Vagina (tissue), 2 donors: Measurements from ENCODE around the gene RET. TPM values are rescaled to one million over a fixed set of nuclear protein-coding genes. Genes with fewer than 3 reads are reported as not detected.

Experiments used
- DNase-seq, 2 donors: peaks; one replicate each; pipeline ENCODE4 v3.0.0-alpha.2; 2017; ENCODE audit errors: extremely low spot score in 2 of 2
- H3K27ac ChIP-seq: fragments of 200-600 bp; sonication (generic); one replicate; pipeline ENCODE4 v1.5.1; 2019
- H3K27me3 ChIP-seq: fragments of 200-600 bp; sonication (generic); one replicate; pipeline ENCODE4 v1.5.1; 2019
- H3K36me3 ChIP-seq, 2 donors: fragments of 200-600 bp; sonication (generic); one replicate each; pipeline ENCODE4 v1.5.1; 2017 to 2019
- H3K4me1 ChIP-seq: fragments of 200-600 bp; sonication (generic); one replicate; pipeline ENCODE4 v1.5.1; 2019
- H3K4me3 ChIP-seq, 2 donors: fragments of 200-600 bp; sonication (generic); 1 replicate in 1 of 2; 2 replicates in 1 of 2; pipeline ENCODE4 v1.5.1; 2016 to 2019
- H3K9me3 ChIP-seq: fragments of 200-600 bp; sonication (generic); one replicate; pipeline ENCODE4 v1.5.1; 2019
- POLR2A ChIP-seq, 2 donors: fragments of 450-650 bp; IDR thresholded peaks; one replicate each; pipeline ENCODE4 v1.6.1; 2017; ENCODE audit warnings: antibody characterized with exemption in 2 of 2, mild to moderate bottlenecking in 2 of 2, moderate library complexity in 2 of 2
- POLR2AphosphoS5 ChIP-seq, 2 donors: sonication (generic); formaldehyde crosslinking; IDR thresholded peaks; one replicate each; pipeline ENCODE4 v1.9.0; 2017; ENCODE audit warnings: antibody characterized with exemption in 2 of 2, mild to moderate bottlenecking in 2 of 2, low read depth in 1 of 2; ENCODE audit not compliant: insufficient read depth in 1 of 2
- intact Hi-C: fragments of 100-400 bp; cut with DNase I; formaldehyde crosslinking; loops from one replicate; pipeline ENCODE4 v1.15.1; 2023
- total RNA-seq: library from RNA; depleted of rRNA; stranded (reverse); fragments of >200 nt; gene quantifications from one replicate; pipeline ENCODE4 v1.2.3, GENCODE V29; 2016
- TF ChIP-seq, protein P1 (sequence below), 3 experiments: fragments of 450-650 bp in 2 of 3; fragments of 200-600 bp in 1 of 3; sonication (generic) in 1 of 3; IDR thresholded peaks; one replicate each; pipeline ENCODE4 v1.5.1; 2017 to 2019; ENCODE audit warnings: antibody characterized with exemption in 3 of 3, mild to moderate bottlenecking in 2 of 3, moderate library complexity in 2 of 3

RET gene
- total RNA-seq, 1 donor from 2014 or later, result 7.9 TPM

DNA sequence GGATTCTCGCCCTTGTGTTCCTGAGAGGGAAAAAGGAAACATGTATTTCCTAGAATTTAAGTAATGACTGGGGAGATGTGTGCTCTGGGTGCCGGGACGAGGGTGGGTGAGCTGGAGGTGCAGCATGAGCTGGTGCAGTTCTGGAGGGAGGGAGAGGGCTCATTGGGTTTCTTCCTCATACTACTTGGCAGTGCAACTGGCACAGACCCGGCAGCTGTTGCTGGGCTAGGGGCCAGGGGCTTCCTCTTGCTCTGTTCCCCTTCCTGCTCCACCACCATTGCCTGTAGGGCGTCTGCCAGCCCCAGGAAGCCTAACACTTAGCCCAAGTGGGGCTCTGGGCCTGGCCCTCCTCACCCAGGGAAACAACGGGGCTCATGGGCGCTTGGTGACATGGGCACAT is 5.9 kb downstream of the RET start:
- intact Hi-C loops, result no loop called here
- TF ChIP-seq, protein P1, sequence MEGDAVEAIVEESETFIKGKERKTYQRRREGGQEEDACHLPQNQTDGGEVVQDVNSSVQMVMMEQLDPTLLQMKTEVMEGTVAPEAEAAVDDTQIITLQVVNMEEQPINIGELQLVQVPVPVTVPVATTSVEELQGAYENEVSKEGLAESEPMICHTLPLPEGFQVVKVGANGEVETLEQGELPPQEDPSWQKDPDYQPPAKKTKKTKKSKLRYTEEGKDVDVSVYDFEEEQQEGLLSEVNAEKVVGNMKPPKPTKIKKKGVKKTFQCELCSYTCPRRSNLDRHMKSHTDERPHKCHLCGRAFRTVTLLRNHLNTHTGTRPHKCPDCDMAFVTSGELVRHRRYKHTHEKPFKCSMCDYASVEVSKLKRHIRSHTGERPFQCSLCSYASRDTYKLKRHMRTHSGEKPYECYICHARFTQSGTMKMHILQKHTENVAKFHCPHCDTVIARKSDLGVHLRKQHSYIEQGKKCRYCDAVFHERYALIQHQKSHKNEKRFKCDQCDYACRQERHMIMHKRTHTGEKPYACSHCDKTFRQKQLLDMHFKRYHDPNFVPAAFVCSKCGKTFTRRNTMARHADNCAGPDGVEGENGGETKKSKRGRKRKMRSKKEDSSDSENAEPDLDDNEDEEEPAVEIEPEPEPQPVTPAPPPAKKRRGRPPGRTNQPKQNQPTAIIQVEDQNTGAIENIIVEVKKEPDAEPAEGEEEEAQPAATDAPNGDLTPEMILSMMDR (IDR thresholded peaks at IDR 0.05), result no peak
- no peak for TF ChIP-seq POLR2A (IDR thresholded peaks at IDR 0.05)
- TF ChIP-seq POLR2AphosphoS5 (IDR thresholded peaks at IDR 0.05; ENCODE audit: insufficient read depth in 1 of 2, low read depth in 1 of 2), result no peak
- DNase-seq, result no peak

DNA sequence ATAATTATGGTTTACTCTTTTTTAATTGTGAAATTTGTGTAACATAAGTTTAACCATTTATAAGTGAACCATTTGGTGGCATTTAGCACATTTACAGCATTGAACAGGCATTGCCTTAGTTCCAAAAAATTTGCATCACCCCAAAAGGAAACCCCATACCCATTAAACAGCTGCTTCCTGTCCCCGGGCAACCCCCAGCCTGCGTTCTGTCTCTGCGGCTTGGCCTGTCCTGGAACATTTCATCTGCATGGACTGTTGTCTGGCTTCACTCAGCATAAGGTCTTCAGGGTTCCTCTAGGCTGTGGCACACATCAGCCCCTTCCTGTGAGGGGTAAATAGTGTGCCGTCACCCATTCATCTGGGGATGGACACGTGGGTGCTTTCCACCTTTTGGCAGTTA is 6.9 kb downstream of the RET start:
- intact Hi-C loops, result no loop called here
- TF ChIP-seq, protein P1 (IDR thresholded peaks at IDR 0.05), result no peak
- no peak for TF ChIP-seq POLR2A (IDR thresholded peaks at IDR 0.05)
- TF ChIP-seq POLR2AphosphoS5 (IDR thresholded peaks at IDR 0.05; ENCODE audit: insufficient read depth in 1 of 2, low read depth in 1 of 2), result no peak
- Histone ChIP-seq H3K4me3 (no peak overlapping the region), H3K27ac (no peak overlapping the region), H3K27me3 (no peaks in the 10 kb centered on the region), H3K9me3 (no peaks in the 10 kb centered on the region), H3K36me3 (no peaks in the 10 kb centered on the region), H3K4me1 (no peaks in the 10 kb centered on the region)
- no peak for DNase-seq

More for the DNA sequence above, 5.9 kb downstream of the RET start:
- H3K36me3 ChIP-seq, result no peaks in the 10 kb centered on the region
- H3K4me3 ChIP-seq, result no peak overlapping the region
- H3K27me3 ChIP-seq, result no peaks in the 10 kb centered on the region
- no peaks in the 10 kb centered on the region for H3K9me3 ChIP-seq
- peaks cover 3% of the 10 kb centered on the region for H3K4me1 ChIP-seq
- no peak overlapping the region for H3K27ac ChIP-seq

DNA sequence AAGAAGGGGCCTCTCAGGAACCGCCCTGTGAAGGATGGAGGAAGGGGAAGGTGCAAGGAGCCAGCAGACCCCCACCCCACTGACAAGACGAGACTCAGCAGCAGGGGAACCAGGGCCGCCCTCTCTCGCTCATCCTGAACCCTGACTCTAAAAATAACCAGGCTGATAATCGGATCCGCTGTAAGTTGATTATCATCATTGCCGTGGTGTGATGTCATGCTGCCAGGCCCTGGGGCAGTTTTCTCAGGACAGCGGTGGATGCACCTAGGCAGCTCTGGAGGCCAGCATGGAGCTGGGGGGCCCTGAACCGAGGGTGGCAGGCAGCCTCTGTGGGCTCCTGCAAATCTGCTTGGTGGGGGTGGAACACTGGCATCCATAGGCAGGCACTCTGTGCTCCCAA is 7.9 kb downstream of the RET start:
- H3K4me3 ChIP-seq, result no peak overlapping the region
- no peaks in the 10 kb centered on the region for H3K9me3 ChIP-seq
- intact Hi-C loops, result no loop called here
- no peak overlapping the region for H3K27ac ChIP-seq
- H3K36me3 ChIP-seq, result no peaks in the 10 kb centered on the region
- DNase-seq, result no peak
- H3K4me1 ChIP-seq, result no peaks in the 10 kb centered on the region
- no peak for TF ChIP-seq POLR2A (IDR thresholded peaks at IDR 0.05)
- TF ChIP-seq, protein P1 (IDR thresholded peaks at IDR 0.05), result no peak
- no peak for TF ChIP-seq POLR2AphosphoS5 (IDR thresholded peaks at IDR 0.05; ENCODE audit: insufficient read depth in 1 of 2, low read depth in 1 of 2)
- H3K27me3 ChIP-seq, result no peaks in the 10 kb centered on the region

DNA sequence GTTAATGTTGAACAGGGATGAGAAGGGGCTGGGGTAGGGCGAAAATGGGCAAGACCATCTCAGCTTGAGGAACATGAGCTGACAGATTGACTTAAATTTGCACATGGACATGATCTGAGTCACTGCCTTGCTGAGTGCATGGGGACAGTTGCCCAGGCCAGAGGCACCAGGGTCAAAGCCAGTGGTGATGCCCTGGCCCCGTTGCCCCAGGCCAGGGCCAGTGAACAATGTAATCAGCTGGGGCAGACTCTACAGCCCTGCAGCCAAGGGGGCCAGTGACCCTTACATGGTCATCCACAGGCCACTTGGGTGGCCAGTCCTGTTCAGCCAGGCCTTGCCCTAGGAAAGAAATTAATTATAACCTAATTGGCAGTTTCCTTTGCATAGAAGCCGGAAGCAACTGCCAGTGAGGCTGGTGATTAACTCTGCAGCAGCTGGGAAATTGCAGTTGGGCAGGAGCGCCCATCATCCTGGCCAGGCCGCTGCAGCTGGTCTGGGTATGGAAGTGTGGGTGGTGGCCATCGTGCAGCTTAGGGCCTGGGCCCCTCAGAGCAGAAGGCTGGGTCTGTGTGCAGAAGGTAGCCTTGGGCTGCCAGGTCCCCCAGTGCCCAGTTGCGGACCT is 9.6 kb downstream of the RET start:
- no peaks in the 10 kb centered on the region for H3K4me1 ChIP-seq
- H3K4me3 ChIP-seq, result no peak overlapping the region
- TF ChIP-seq, protein P1 (IDR thresholded peaks at IDR 0.05), result no peak
- no peak for TF ChIP-seq POLR2AphosphoS5 (IDR thresholded peaks at IDR 0.05; ENCODE audit: insufficient read depth in 1 of 2, low read depth in 1 of 2)
- TF ChIP-seq POLR2A (IDR thresholded peaks at IDR 0.05), result no peak
- DNase-seq, result no peak
- H3K9me3 ChIP-seq, result no peaks in the 10 kb centered on the region
- intact Hi-C loops, result no loop called here
- no peaks in the 10 kb centered on the region for H3K36me3 ChIP-seq
- H3K27ac ChIP-seq, result no peak overlapping the region
- H3K27me3 ChIP-seq, result no peaks in the 10 kb centered on the region

DNA sequence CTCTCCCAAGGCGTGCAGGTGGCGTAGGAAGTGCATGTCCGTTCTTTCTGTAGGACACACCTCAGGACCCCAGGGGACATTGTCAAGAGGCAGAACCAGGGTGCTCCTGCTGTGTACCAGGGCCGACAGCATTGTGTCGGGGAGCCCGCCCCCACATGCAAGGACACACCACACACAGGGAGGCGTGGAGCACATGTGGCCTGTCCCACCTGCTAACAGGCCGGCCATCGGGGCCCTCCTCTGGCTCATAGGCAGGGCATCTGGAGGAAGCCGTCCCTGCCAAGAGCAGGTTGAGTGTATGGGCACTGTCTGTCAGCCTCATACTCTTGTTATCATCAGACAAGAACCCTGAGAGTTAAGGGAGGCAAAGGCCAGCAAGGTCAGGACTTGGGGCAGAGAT is 12.7 kb downstream of the RET start:
- H3K27me3 ChIP-seq, result no peaks in the 10 kb centered on the region
- H3K9me3 ChIP-seq, result no peaks in the 10 kb centered on the region
- H3K27ac ChIP-seq, result no peak overlapping the region
- H3K36me3 ChIP-seq, result no peaks in the 10 kb centered on the region
- no peaks in the 10 kb centered on the region for H3K4me1 ChIP-seq
- intact Hi-C loops, result no loop called here
- TF ChIP-seq POLR2A (IDR thresholded peaks at IDR 0.05) (no peak), POLR2AphosphoS5 (IDR thresholded peaks at IDR 0.05; ENCODE audit: insufficient read depth in 1 of 2, low read depth in 1 of 2) (no peak)
- TF ChIP-seq, protein P1 (IDR thresholded peaks at IDR 0.05), result no peak
- H3K4me3 ChIP-seq, result no peak overlapping the region
- DNase-seq, result no peak
